HUES48 (cell line): Measurements from ENCODE around the gene CLGN.
"Not testable (repeated sequence)": the region's sequence is repeated elsewhere in the genome, so short reads cannot be mapped to it uniquely, and the experiment has no call there.

Experiments
- H3K27ac ChIP-seq: one replicate; pipeline ENCODE4 v1.7.0; 2013; ENCODE audit warnings: low read depth, low read length, inconsistent platforms
- H3K27me3 ChIP-seq: 2 replicates; pipeline ENCODE4 v1.6.1; 2013; ENCODE audit warnings: mild to moderate bottlenecking, low read length; ENCODE audit not compliant: control insufficient read depth, insufficient read depth
- H3K36me3 ChIP-seq: 2 replicates; pipeline ENCODE4 v1.6.1; 2013; ENCODE audit warnings: low read length; ENCODE audit not compliant: control insufficient read depth, insufficient read depth
- H3K4me1 ChIP-seq: 2 replicates; pipeline ENCODE4 v1.6.1; 2013; ENCODE audit warnings: mild to moderate bottlenecking, low read length; ENCODE audit not compliant: control insufficient read depth, insufficient read depth
- H3K4me3 ChIP-seq: 2 replicates; pipeline ENCODE4 v1.5.1; 2013; ENCODE audit warnings: mild to moderate bottlenecking, low read depth, low read length
- H3K9ac ChIP-seq: 2 replicates; pipeline ENCODE4 v1.6.1; 2013; ENCODE audit warnings: mild to moderate bottlenecking, low read depth, low read length, moderate library complexity
- H3K9me3 ChIP-seq: 2 replicates; pipeline ENCODE4 v1.6.1; 2013; ENCODE audit warnings: low read length; ENCODE audit not compliant: control insufficient read depth, insufficient read depth

The CLGN gene, protein sequence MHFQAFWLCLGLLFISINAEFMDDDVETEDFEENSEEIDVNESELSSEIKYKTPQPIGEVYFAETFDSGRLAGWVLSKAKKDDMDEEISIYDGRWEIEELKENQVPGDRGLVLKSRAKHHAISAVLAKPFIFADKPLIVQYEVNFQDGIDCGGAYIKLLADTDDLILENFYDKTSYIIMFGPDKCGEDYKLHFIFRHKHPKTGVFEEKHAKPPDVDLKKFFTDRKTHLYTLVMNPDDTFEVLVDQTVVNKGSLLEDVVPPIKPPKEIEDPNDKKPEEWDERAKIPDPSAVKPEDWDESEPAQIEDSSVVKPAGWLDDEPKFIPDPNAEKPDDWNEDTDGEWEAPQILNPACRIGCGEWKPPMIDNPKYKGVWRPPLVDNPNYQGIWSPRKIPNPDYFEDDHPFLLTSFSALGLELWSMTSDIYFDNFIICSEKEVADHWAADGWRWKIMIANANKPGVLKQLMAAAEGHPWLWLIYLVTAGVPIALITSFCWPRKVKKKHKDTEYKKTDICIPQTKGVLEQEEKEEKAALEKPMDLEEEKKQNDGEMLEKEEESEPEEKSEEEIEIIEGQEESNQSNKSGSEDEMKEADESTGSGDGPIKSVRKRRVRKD

DNA sequence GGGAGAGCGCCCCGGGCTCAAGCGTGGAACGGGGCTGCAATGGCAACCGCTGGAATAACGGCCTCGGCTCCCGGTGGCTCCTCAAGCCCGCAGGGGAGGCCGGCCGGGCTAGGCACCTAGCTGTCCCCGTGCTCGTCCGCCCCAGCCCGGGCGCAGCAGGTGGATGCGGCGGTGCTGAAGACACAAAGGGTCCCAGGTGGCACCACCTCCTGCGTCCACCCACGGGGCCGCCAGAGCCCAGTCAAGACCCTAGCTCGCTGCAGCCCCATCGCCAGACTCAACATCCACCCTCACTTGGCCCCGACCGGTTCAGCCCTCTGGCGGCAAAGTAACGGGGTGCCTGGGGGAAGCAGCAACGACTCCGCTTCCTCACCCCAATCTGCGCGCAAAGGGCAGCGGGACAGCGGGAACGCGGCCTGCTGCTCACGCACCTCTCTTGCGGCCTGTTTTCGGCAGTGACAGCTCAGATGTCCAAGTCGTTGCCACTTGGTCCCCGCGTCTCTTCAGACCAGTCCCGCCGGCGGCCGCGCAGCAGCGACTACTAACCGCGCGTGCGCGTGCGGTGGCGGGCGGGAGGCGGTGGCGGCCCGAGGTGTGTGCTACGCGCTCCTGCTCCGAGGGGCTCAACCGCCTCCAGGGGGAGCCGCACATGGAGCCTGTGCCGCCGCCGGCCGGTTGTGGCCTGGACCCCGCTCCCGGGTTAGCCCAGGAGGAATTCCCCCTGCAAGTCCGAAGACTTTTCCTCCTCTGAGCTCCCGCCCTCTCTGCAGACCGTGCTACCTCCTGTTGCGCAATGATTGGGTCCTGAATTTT is at the start of gene CLGN:
Gene CLGN (minus strand): TSS at position 543 of the 813 bp plus-strand sequence. CDS start 14,570 bp downstream, outside the sequence.
- Histone ChIP-seq H3K27ac (peak within 1 kb of the TSS; percentile 57), H3K4me1 (peaks cover 9% of the 10 kb centered on the region), H3K9me3 (no peaks in the 10 kb centered on the region), H3K4me3 (peak within 1 kb of the TSS; percentile 90), H3K9ac (peak within 1 kb of the TSS; percentile 57), H3K36me3 (no peaks in the 10 kb centered on the region), H3K27me3 (peaks cover 8% of the 10 kb centered on the region)

DNA sequence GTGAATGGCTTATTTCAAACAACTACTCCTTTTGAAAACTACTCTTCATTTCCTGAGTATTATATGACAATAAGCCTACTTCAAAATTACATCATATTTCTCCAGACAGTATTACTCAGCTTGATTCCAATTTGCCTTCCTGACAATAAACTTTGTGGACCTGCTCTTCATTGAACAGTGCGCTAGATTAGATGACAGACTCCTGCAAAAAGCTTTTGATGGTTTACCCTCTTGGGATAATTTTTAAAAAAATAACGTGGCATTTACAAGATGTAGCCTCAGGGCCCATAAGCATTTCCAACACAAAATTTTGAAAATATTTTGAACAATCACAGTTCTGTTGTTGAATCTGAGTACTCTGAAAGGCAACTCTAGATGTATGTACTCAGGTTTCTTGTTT is 44.7 kb upstream of the CLGN start:
- no peaks in the 10 kb centered on the region for H3K36me3 ChIP-seq
- no peaks in the 10 kb centered on the region for H3K27me3 ChIP-seq
- no peaks in the 10 kb centered on the region for H3K9me3 ChIP-seq
- no peak overlapping the region for H3K9ac ChIP-seq
- H3K4me3 ChIP-seq, result no peak overlapping the region
- no peaks in the 10 kb centered on the region for H3K4me1 ChIP-seq
- H3K27ac ChIP-seq, result no peak overlapping the region

DNA sequence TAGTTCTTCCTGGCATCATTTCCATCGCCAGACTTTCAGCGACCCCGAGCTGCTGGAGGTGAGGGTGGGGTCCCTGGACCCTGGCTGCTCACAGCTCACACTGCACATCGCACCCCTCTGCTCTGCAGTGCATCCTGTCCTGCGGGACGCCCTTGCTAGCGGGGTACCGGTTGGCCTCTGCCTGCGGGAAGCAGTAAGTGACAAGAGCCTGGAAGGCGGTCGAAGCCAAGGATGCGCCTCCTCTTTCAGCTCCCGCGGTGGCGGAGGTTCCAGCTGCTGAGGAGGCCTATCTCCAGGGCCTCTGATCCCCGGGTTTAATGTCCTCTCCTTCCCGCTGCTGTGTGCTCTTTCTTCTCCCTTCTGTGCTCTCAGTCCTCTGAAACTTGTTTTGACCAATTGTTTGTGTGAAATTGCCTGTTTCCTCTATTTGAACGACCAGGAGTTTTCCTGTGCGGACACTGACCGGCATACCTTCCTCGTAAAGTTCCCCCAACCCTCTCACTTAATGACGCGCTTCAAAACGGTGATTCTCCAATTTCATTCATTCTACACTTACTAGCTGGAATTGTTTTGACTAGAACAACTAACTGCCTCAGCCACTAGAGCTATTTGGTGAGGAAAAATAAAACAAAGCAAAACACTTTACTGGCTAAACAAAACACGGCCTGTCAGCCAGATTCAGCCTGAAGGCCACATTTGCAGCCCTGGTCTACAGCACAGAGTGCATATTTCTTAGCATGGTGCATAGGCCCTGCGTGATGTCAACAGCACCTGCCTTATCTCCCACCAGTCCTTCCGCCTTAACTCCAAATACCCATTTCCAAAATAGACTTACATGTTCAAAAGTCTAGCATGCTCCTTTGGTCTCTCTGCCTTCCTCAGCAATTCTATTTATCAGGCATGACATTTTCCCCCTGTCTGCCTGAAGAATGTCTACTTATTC is 42.6 kb upstream of the CLGN start:
- Histone ChIP-seq H3K4me3 (no peak overlapping the region), H3K27ac (no peak overlapping the region), H3K4me1 (no peaks in the 10 kb centered on the region)

DNA sequence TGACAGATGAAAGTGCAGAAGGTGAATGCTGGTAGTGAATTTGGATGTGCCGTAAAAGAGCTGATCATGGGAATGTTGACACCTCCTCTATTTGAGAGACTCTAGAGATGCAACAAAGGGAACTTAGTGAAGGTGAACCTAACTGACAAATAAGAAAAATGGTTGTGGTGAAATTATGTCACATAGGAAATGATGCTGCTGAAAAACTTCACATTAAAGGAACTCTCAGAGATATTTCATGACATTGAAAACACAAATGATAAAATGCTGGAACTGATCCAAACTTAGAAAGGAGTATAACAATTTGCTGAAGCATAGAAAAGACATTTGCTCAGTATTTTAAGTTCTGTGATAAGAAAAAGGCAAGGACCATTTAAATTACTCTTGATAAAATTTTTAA is 38.7 kb upstream of the CLGN start:
- Histone ChIP-seq H3K36me3 (no peaks in the 10 kb centered on the region), H3K4me1 (no peaks in the 10 kb centered on the region), H3K27ac (no peak overlapping the region), H3K4me3 (no peak overlapping the region), H3K27me3 (no peaks in the 10 kb centered on the region), H3K9ac (no peak overlapping the region), H3K9me3 (no peaks in the 10 kb centered on the region)

More for the DNA sequence above, 42.6 kb upstream of the CLGN start:
- Histone ChIP-seq H3K36me3 (no peaks in the 10 kb centered on the region), H3K9me3 (no peaks in the 10 kb centered on the region), H3K9ac (no peak overlapping the region), H3K27me3 (no peaks in the 10 kb centered on the region)

DNA sequence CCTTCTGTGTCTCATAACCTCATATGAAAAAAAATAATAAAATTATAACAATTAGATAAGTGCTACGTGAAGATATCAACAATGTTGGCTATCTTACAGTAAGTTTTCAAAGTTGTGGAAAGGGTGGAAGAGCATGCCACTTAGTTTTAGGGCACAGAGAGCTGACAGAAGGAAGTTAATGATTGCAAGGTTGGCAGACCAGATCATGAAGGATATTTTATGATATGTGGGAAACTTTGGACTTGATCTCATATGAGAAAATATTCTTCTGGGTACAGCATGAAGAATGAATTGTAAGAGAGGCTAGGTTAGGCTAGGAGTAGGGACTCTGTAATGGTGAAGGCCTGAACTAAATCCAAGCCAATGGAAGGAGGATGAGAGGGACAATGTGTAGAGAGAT is 36.2 kb upstream of the CLGN start:
- no peak overlapping the region for H3K4me3 ChIP-seq
- H3K27me3 ChIP-seq, result no peaks in the 10 kb centered on the region
- H3K9ac ChIP-seq, result no peak overlapping the region

DNA sequence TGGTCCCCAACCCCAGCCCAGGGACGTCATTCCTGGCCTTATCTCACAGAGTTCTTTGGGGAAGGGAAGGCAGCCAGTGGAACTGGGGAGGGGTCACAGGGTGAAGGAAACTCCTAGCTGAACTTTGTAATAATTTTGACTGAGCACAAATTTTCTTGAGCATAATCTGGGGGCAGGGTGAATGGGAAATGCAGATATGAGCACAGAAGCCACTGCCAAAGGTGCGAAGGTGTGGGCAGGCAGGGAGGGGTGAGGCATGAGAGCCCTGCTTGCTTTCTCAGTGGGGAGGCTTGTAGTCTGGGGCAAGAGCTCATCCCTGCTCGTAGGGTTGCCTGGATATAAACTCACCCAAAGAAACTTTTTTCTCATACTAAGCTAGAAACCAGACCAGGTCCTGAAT is 35.7 kb upstream of the CLGN start:
- Histone ChIP-seq H3K4me3 (no peak overlapping the region), H3K9me3 (no peaks in the 10 kb centered on the region), H3K4me1 (no peaks in the 10 kb centered on the region), H3K36me3 (no peaks in the 10 kb centered on the region), H3K27ac (no peak overlapping the region), H3K9ac (no peak overlapping the region), H3K27me3 (no peaks in the 10 kb centered on the region)

More for the DNA sequence above, 36.2 kb upstream of the CLGN start:
- Histone ChIP-seq H3K36me3 (no peaks in the 10 kb centered on the region), H3K4me1 (no peaks in the 10 kb centered on the region), H3K27ac (no peak overlapping the region), H3K9me3 (no peaks in the 10 kb centered on the region)

DNA sequence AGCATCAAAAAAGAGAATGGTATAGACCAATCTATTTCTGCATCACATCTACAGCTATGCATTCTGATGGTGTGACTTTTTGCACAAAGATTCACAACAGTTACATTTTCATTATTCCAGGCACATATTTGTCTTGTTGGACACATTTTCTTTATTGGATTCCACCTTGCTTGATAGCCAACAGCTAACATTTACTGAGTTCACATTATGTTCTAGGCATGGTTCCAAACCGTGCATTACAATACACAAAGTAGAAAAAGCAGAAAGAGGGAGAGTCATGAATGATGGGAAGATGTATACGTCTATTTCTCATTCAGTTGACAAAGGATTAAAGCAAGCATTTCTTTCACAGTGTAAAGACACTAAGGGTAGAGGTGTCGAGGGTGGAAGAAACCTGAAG is 22.9 kb upstream of the CLGN start:
- no peak overlapping the region for H3K27ac ChIP-seq
- H3K4me1 ChIP-seq, result no peaks in the 10 kb centered on the region

DNA sequence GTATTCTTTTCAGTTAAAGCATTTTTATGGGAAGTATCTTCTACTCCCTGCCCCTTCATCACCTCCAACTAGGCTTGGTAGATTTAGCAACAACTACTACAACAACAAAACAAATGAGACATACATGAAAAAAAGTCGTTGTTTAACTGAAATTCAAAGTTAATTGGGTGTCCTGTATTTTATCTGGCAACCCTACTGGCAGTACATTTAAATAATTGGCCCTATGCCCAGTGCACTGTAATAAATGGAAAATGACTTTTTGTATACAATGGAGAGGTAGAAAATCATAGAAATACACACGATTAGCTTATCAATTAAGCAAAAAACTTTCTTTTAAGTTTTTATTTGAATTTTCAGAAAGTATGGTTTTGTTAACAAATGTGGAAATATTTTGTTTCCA is 21.4 kb upstream of the CLGN start:
- Histone ChIP-seq H3K4me1 (no peaks in the 10 kb centered on the region), H3K4me3 (no peak overlapping the region)

More for the DNA sequence above, 22.9 kb upstream of the CLGN start:
- Histone ChIP-seq H3K4me3 (no peak overlapping the region), H3K27me3 (no peaks in the 10 kb centered on the region), H3K9ac (no peak overlapping the region), H3K9me3 (no peaks in the 10 kb centered on the region), H3K36me3 (no peaks in the 10 kb centered on the region)

DNA sequence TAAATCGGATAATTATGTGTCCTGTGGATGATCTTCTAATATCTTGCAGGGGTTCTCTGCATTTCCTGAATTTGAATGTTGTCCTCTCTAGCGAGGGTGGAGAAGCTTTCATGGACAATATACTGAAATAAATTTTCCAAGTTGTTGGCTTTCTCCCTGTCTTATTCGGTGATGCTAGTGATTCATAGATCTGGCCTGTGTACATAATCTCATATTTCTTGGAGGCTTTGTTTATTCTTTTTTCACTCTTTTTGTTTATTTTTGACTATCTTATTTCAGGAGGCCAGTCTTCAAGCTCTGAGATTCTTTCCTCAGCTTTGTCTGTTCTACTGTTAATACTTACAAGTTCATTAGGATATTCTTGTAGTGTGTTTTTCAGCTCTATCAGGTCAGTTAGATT is 20.7 kb upstream of the CLGN start:
- H3K9me3 ChIP-seq, result no peaks in the 10 kb centered on the region
- H3K27me3 ChIP-seq, result no peaks in the 10 kb centered on the region
- H3K4me1 ChIP-seq, result no peaks in the 10 kb centered on the region
- no peaks in the 10 kb centered on the region for H3K36me3 ChIP-seq
- H3K9ac ChIP-seq, result no peak overlapping the region
- no peak overlapping the region for H3K4me3 ChIP-seq
- H3K27ac ChIP-seq, result no peak overlapping the region

More for the DNA sequence above, 21.4 kb upstream of the CLGN start:
- Histone ChIP-seq H3K36me3 (no peaks in the 10 kb centered on the region), H3K9me3 (no peaks in the 10 kb centered on the region), H3K27ac (no peak overlapping the region), H3K27me3 (no peaks in the 10 kb centered on the region), H3K9ac (no peak overlapping the region)

DNA sequence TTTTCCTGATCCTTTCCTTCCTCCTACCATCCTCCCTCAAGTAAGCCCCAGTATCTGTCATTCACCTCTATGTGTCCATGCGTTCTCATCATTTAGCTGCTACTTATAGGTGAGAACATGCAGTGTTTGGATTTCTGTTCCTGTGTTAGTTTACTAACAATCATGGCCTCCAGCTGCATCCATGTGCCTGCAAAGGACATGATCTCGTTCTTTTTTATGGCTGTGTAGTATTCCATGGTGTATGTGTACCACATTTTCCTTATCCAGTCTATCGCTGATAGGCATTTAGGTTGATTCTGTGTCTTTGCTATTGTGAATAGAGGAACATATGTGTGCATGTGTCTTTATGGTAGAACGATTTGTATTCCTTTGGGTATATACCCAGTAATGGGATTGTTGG is 16.9 kb upstream of the CLGN start:
- not testable (repeated sequence) for H3K36me3 ChIP-seq, H3K4me3 ChIP-seq, H3K9me3 ChIP-seq, H3K4me1 ChIP-seq, H3K9ac ChIP-seq, H3K27me3 ChIP-seq, H3K27ac ChIP-seq
